Lower leg skin (tissue), 4 donors: ENCODE data around the gene SOX6. TPM values are rescaled to one million over a fixed set of nuclear protein-coding genes. Genes with fewer than 3 reads are reported as not detected.

Experiments used
- DNase-seq, 2 donors: peaks; one replicate each; pipeline ENCODE4 v3.0.0-alpha.2; 2019; ENCODE audit warnings: low spot score in 2 of 2
- H3K4me3 ChIP-seq: fragments of 200-600 bp; sonication (generic); 2 replicates; pipeline ENCODE4 v1.5.1; 2017; ENCODE audit warnings: mild to moderate bottlenecking, low read depth; ENCODE audit not compliant: poor library complexity, severe bottlenecking
- CTCF ChIP-seq, 3 donors: fragments of 450-650 bp; IDR thresholded peaks; one replicate each; pipeline ENCODE4 v1.5.1; 2016; ENCODE audit warnings: antibody characterized with exemption in 3 of 3, mild to moderate bottlenecking in 3 of 3, moderate library complexity in 2 of 3
- POLR2A ChIP-seq, 2 donors: fragments of 450-650 bp; IDR thresholded peaks; one replicate each; pipeline ENCODE4 v1.6.1; 2016 to 2017; ENCODE audit warnings: antibody characterized with exemption in 2 of 2, mild to moderate bottlenecking in 1 of 2, moderate library complexity in 1 of 2
- whole genome bisulfite sequencing, 2 donors: methylation state at CpG; one replicate each; pipeline ENCODE4 v1.1.5; 2018; 5-methylcytosine and 5-hydroxymethylcytosine counted together
- intact Hi-C: fragments of 100-400 bp; cut with DNase I; formaldehyde crosslinking; loops from one replicate; pipeline ENCODE4 v1.15.0; 2023; ENCODE audit warnings: low total_unique reads
- total RNA-seq, 4 donors: library from RNA; depleted of rRNA; stranded (reverse); fragments of >200 nt; gene quantifications; one replicate each; pipeline ENCODE4 v1.1.0, GENCODE V29; 2016

Gene SOX6
- total RNA-seq, 4 donors from 2014 or later, result 11.2 to 31.8 (median 11.6) TPM

GRCh38 chr11:16299884-16300782, 56.2 kb downstream of the SOX6 start:
- DNase-seq, result no peak
- no peak for TF ChIP-seq CTCF (IDR thresholded peaks at IDR 0.05)
- no peak for TF ChIP-seq POLR2A (IDR thresholded peaks at IDR 0.05)
- WGBS, 2 donors, result 74 to 76% methylated on average over 8 of the region's 8 CpGs
- no peak overlapping the region for H3K4me3 ChIP-seq
- intact Hi-C loops, result no loop called here

GRCh38 chr11:16299390-16299789, 57.0 kb downstream of the SOX6 start:
- no peak for DNase-seq
- no peak for TF ChIP-seq POLR2A (IDR thresholded peaks at IDR 0.05)
- TF ChIP-seq CTCF (IDR thresholded peaks at IDR 0.05), result no peak
- 80 to 85% methylated on average over 4 of the region's 4 CpGs for WGBS, 2 donors
- H3K4me3 ChIP-seq, result no peak overlapping the region
- intact Hi-C loops, result no loop called here

- 65 to 76% methylated on average over 3 of the region's 3 CpGs for WGBS, 2 donors
- DNase-seq, result no peak
- TF ChIP-seq POLR2A (IDR thresholded peaks at IDR 0.05) (no peak), CTCF (IDR thresholded peaks at IDR 0.05) (no peak)
- intact Hi-C loops, result no loop called here
- H3K4me3 ChIP-seq, result no peak overlapping the region
Observed at GRCh38 chr11:16297332-16297731, 59.0 kb downstream of the SOX6 start.

GRCh38 chr11:16296273-16296672, 60.1 kb downstream of the SOX6 start:
- no peak for TF ChIP-seq POLR2A (IDR thresholded peaks at IDR 0.05)
- no peak for TF ChIP-seq CTCF (IDR thresholded peaks at IDR 0.05)
- 77 to 84% methylated on average over 2 of the region's 2 CpGs for whole genome bisulfite sequencing, 2 donors
- DNase-seq, result no peak
- intact Hi-C loops, result no loop called here
- H3K4me3 ChIP-seq, result no peak overlapping the region

- intact Hi-C loops, result no loop called here
- WGBS, 2 donors, result 28 to 30% methylated on average over 1 of the region's 1 CpG
- no peak for TF ChIP-seq CTCF (IDR thresholded peaks at IDR 0.05)
- TF ChIP-seq POLR2A (IDR thresholded peaks at IDR 0.05), result no peak
- no peak overlapping the region for H3K4me3 ChIP-seq
- DNase-seq, result no peak
Observed at GRCh38 chr11:16295592-16295991, 60.8 kb downstream of the SOX6 start.
